Bronchus fibroblast of lung (primary cell): Measurements from ENCODE around the gene LMOD2. TPM values are rescaled to one million over a fixed set of nuclear protein-coding genes. Genes with fewer than 3 reads are reported as not detected.

ENCODE experiments used
- total RNA-seq: library from RNA; depleted of rRNA; stranded (reverse); fragments of >200 nt; gene quantifications from 2 replicates; pipeline ENCODE4 v1.2.3, GENCODE V29; 2015

The LMOD2 gene, protein sequence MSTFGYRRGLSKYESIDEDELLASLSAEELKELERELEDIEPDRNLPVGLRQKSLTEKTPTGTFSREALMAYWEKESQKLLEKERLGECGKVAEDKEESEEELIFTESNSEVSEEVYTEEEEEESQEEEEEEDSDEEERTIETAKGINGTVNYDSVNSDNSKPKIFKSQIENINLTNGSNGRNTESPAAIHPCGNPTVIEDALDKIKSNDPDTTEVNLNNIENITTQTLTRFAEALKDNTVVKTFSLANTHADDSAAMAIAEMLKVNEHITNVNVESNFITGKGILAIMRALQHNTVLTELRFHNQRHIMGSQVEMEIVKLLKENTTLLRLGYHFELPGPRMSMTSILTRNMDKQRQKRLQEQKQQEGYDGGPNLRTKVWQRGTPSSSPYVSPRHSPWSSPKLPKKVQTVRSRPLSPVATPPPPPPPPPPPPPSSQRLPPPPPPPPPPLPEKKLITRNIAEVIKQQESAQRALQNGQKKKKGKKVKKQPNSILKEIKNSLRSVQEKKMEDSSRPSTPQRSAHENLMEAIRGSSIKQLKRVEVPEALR
- total RNA-seq: not detected in 2 replicates

GRCh38 chr7:123655614-123656013 lies at the start of gene LMOD2:
Gene LMOD2, plus strand, starts transcription at chr7:123655866. Its CDS starts 98 bp downstream, at chr7:123655964.

Other genes with a start within 250 kb of the LMOD2 start
- not detected in 2 replicates for gene IQUB, start 121.3 kb upstream of the LMOD2 start, total RNA-seq
- 21.0 and 31.3 TPM in 2 replicates for gene NDUFA5, start 98.0 kb upstream of the LMOD2 start, total RNA-seq
- gene ASB15, start 54.0 kb upstream of the LMOD2 start, total RNA-seq: not detected in 2 replicates
- gene WASL, start 93.1 kb downstream of the LMOD2 start, total RNA-seq: 8.0 and 10.8 TPM in 2 replicates
- not detected in 2 replicates for gene HYAL4, start 189.3 kb downstream of the LMOD2 start, total RNA-seq